Tibial artery (tissue), 4 donors: ENCODE results near the gene PRR18.

Experiments used
- DNase-seq, 2 donors: peaks; one replicate each; pipeline ENCODE4 v3.0.0-alpha.2; 2019
- H3K27ac ChIP-seq, 2 donors: fragments of 200-600 bp; sonication (generic) in 1 of 2; 1 replicate in 1 of 2; 2 replicates in 1 of 2; pipeline ENCODE4 v1.5.1; 2018 to 2019; ENCODE audit warnings: mild to moderate bottlenecking in 1 of 2
- H3K27me3 ChIP-seq, 2 donors: fragments of 200-600 bp; sonication (generic) in 1 of 2; one replicate each; pipeline versions ENCODE4 v1.5.1 to v1.6.0; 2016 to 2019
- H3K36me3 ChIP-seq, 3 donors: fragments of 200-600 bp; sonication (generic) in 2 of 3; one replicate each; pipeline ENCODE4 v1.5.1; 2016 to 2019; ENCODE audit warnings: mild to moderate bottlenecking in 2 of 3
- H3K4me1 ChIP-seq, 4 donors: fragments of 200-600 bp; sonication (generic) in 2 of 4; 1 replicate in 3 of 4; 2 replicates in 1 of 4; pipeline ENCODE4 v1.5.1; 2016 to 2019
- H3K4me3 ChIP-seq, 2 donors: fragments of 200-600 bp; sonication (generic) in 1 of 2; 1 replicate in 1 of 2; 2 replicates in 1 of 2; pipeline ENCODE4 v1.5.1; 2018 to 2019; ENCODE audit warnings: mild to moderate bottlenecking in 2 of 2
- H3K9me3 ChIP-seq, 3 donors: fragments of 200-600 bp; sonication (generic) in 1 of 3; one replicate each; pipeline ENCODE4 v1.5.1; 2016 to 2019
- intact Hi-C: fragments of 100-400 bp; cut with DNase I; formaldehyde crosslinking; loops from one replicate; pipeline ENCODE4 v1.15.0; 2023; ENCODE audit warnings: low total_unique reads
- TF ChIP-seq, protein P1 (sequence below), 2 experiments: fragments of 200-600 bp in 1 of 2; fragments of 450-650 bp in 1 of 2; IDR thresholded peaks; one replicate each; pipeline ENCODE4 v1.5.1; 2017 to 2019; ENCODE audit warnings: antibody characterized with exemption in 2 of 2, mild to moderate bottlenecking in 1 of 2, moderate library complexity in 1 of 2

The PRR18 gene

DNA sequence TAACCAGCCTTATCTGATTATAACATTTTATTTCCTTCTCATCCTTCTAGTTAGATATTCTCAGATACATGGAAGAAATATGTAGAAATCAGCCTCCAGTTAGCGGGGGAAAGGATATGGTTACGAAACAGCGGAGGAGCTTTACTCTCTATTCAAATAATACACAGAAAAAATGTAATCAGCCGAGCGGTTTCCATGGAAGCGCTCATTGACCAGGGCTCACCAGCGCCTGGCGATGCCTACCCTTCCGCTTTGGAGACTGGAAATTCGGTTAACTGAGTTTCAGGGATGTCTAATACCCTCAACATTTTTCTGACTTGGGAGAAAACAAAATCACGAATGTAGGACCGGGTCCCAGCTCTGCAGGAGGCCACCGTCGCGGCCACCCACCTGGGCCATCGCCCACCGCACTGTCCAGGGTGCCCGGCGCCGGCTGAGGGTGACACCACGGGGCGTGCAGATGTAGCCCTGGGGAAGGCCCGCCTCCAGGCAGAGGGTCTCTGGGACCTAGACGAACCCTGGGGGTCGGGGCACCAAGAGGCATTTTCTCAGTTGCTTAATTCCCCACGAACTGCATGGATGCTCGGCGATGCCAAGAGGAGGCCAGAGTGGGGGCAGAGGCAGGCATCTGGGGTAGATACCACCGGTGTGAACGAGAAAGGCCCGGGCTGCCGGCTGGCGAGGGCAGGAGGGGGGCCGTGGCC, 1.7 kb downstream of the PRR18 start:
- TF ChIP-seq, protein P1, sequence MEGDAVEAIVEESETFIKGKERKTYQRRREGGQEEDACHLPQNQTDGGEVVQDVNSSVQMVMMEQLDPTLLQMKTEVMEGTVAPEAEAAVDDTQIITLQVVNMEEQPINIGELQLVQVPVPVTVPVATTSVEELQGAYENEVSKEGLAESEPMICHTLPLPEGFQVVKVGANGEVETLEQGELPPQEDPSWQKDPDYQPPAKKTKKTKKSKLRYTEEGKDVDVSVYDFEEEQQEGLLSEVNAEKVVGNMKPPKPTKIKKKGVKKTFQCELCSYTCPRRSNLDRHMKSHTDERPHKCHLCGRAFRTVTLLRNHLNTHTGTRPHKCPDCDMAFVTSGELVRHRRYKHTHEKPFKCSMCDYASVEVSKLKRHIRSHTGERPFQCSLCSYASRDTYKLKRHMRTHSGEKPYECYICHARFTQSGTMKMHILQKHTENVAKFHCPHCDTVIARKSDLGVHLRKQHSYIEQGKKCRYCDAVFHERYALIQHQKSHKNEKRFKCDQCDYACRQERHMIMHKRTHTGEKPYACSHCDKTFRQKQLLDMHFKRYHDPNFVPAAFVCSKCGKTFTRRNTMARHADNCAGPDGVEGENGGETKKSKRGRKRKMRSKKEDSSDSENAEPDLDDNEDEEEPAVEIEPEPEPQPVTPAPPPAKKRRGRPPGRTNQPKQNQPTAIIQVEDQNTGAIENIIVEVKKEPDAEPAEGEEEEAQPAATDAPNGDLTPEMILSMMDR (IDR thresholded peaks at IDR 0.05): no peak
- H3K4me1 ChIP-seq: peaks cover 0 to 22% (median 17%) of the 10 kb centered on the region in 4 donors
- no peak overlapping the region for H3K27ac ChIP-seq
- H3K9me3 ChIP-seq: no peaks in the 10 kb centered on the region
- DNase-seq: no peak
- intact Hi-C loops: no loop called here
- peaks cover 0 to 58% of the 10 kb centered on the region in 2 donors for H3K27me3 ChIP-seq
- peak overlapping the region in 1 of 2 donors; percentile 53 for H3K4me3 ChIP-seq
- H3K36me3 ChIP-seq: no peaks in the 10 kb centered on the region

DNA sequence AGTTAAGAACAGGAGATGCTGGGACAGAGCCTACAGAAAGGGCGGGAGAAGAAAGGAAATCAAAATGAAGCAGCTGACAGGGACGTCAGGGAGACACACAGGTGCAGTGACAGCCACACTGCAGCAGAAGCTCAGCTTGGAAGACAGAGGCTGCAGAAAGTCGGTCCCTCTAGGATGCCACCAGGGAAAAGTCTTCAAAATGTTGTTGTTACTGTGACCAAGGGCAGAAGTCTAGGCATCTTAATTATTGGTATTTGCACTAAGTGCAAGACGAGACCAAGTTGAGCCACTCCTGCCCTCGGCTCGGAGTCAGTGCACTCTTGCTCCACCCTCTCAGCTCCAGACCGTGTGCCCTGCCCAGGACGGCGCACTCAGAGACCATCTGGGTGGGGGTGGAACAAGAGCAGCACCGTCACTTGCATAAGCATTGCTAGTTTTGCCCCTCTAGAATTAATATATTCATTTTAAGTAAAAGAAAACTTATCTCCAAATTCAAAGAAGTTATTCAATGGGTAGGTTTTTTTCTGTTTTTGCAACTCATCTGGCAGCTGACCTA, 2.6 kb downstream of the PRR18 start:
- DNase-seq: no peak
- no peak overlapping the region for H3K27ac ChIP-seq

DNA sequence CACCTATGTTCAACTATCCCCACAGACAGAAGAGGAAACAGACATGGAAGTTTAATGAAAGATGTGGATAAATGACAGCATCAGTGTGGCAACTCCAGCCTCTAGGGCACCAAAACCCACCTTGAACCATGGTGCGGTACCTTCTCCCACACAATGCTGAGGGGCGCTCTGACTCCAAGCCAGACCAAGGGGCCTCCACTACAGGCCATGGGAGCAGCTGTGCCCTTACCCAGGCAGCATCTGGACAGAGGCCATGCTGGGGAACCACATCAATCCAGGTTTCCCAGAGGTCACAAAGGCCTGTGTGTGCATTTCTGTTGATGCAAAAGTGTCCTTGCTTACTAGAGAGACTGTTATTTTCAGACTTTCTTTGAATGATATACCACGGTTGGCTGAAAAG, 4.1 kb downstream of the PRR18 start:
- no peaks in the 10 kb centered on the region for H3K36me3 ChIP-seq
- intact Hi-C loops: no loop called here
- H3K27ac ChIP-seq: no peak overlapping the region
- peaks cover 0 to 60% of the 10 kb centered on the region in 2 donors for H3K27me3 ChIP-seq
- H3K4me1 ChIP-seq: peaks cover 0 to 22% (median 17%) of the 10 kb centered on the region in 4 donors
- no peak overlapping the region for H3K4me3 ChIP-seq
- H3K9me3 ChIP-seq: no peaks in the 10 kb centered on the region
- TF ChIP-seq, protein P1 (IDR thresholded peaks at IDR 0.05): no peak
- no peak for DNase-seq

More for the DNA sequence above, 2.6 kb downstream of the PRR18 start:
- Histone ChIP-seq H3K4me3 (no peak overlapping the region), H3K4me1 (peaks cover 0 to 22% (median 17%) of the 10 kb centered on the region in 4 donors), H3K27me3 (peaks cover 0 to 61% of the 10 kb centered on the region in 2 donors), H3K9me3 (no peaks in the 10 kb centered on the region), H3K36me3 (no peaks in the 10 kb centered on the region)
- intact Hi-C loops: no loop called here
- TF ChIP-seq, protein P1 (IDR thresholded peaks at IDR 0.05): no peak

DNA sequence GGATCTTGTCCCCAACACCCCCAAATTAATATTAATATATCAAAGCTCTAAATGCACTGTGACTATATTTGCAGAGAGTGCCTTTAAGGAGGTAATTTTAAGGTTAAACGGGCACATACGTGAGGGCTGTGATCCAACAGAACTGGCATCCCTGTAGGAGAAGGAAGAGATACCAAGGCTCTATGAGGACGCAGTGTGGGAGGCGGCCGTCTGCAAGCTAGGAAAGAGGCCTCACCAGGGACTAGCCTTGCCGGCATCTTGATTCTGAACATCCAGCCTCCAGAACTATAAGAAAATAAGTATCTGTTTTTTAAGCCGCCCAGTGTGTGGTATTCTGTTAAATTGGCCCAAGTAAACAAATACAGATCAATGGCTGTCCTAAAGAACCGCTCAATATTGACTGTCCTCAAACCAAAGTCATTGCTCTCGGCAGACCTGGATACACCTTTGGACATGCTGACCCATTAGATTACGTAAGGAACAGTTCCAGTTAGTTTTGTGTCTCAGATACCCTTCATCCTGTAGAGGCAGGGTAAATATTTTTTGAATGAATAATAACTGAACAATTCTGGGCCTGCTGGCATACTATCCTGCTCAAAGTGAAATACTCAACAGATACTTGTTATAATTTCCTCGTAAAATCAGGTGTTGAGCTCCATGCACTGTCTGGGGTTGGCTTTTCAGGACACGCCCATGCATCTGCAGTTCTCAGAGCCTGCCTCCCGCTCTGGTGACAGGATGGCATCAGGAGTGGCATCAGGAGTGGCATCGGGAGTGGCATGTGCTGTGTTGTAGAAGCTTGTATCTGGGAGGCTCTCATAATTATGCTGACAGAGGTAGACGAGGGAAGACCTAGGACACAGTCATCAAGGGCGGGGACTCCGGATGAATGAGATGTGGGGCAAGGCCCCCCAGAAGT, 6.3 kb downstream of the PRR18 start:
- H3K27me3 ChIP-seq: peaks cover 0 to 51% of the 10 kb centered on the region in 2 donors
- intact Hi-C loops: no loop called here
- TF ChIP-seq, protein P1 (IDR thresholded peaks at IDR 0.05): no peak
- H3K36me3 ChIP-seq: no peaks in the 10 kb centered on the region
- no peak for DNase-seq
- peaks cover 0 to 3% (median 2%) of the 10 kb centered on the region in 4 donors for H3K4me1 ChIP-seq
- H3K9me3 ChIP-seq: no peaks in the 10 kb centered on the region
- no peak overlapping the region for H3K4me3 ChIP-seq
- no peak overlapping the region for H3K27ac ChIP-seq

DNA sequence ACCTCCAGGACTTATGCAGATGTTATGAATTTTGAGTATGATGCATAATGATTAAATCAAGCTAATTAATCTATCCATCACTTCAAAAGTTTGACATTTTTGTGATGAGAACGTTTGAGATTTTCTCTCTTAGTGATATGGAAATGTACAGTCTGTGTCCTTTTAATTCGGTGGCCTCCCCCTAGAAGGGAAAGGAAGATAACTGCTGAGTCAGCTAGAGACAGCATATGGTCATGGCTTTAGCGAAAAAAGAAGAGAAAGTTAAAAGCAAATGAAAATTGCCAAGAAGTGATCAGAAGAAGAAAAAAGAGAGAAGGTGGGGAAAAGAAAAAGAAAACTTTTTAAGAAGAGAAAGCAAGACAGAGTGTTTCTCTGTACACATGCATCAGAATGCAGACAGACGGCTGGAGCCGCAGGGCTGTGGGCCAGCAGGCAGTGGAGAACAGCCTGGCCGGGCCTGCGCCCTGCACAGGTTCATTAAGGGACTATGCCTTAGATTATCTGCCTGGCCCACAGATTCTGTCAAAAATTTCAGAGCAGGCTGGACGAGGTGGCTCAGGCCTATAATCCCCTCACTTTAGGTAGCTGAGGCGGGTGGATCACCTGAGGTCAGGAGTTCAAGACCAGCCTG, 7.7 kb downstream of the PRR18 start:
- intact Hi-C loops: no loop called here
- no peak overlapping the region for H3K4me3 ChIP-seq
- H3K27me3 ChIP-seq: peaks cover 0 to 37% of the 10 kb centered on the region in 2 donors
- DNase-seq: no peak
- no peaks in the 10 kb centered on the region for H3K9me3 ChIP-seq
- no peaks in the 10 kb centered on the region for H3K36me3 ChIP-seq
- H3K4me1 ChIP-seq: no peaks in the 10 kb centered on the region
- H3K27ac ChIP-seq: no peak overlapping the region
- TF ChIP-seq, protein P1 (IDR thresholded peaks at IDR 0.05): no peak
